Activated T-cell treated with anti-CD3 and anti-CD28 coated beads, Interleukin-2, amount 50 U/mL, for 72 hours (primary cell): ENCODE results near the gene UBL4A. TPM values are rescaled to one million over a fixed set of nuclear protein-coding genes. Genes with fewer than 3 reads are reported as not detected.
"Not testable (repeated sequence)": the region's sequence is repeated elsewhere in the genome, so short reads cannot be mapped to it uniquely, and the experiment has no call there.

Source experiments
- ATAC-seq, 2 donors: fragments of 150-1000 bp; cut with Tn5 transposase; replicated peaks in 1 of 2; 2 replicates each; pipeline ENCODE4 v1.10.0; 2021; ENCODE audit warnings: moderate library complexity in 2 of 2, mild to moderate bottlenecking in 1 of 2
- DNase-seq, 2 donors: peaks; one replicate each; pipeline ENCODE4 v3.0.0; 2021 to 2022; ENCODE audit warnings: mixed read lengths in 1 of 2
- H3K27ac Mint-ChIP-seq: one replicate; pipeline ENCODE4 v1.8.0; 2022; ENCODE audit warnings: mild to moderate bottlenecking, moderate library complexity, mixed read lengths
- H3K27me3 Mint-ChIP-seq: one replicate; pipeline ENCODE4 v1.8.0; 2022; ENCODE audit warnings: low read depth, mixed read lengths
- H3K36me3 Mint-ChIP-seq, 2 donors: one replicate each; pipeline ENCODE4 v1.8.0; 2022; ENCODE audit warnings: mixed read lengths in 2 of 2, mild to moderate bottlenecking in 1 of 2; ENCODE audit not compliant: insufficient read depth in 2 of 2
- H3K4me1 Mint-ChIP-seq: one replicate; pipeline ENCODE4 v1.8.0; 2022; ENCODE audit warnings: low read depth, mixed read lengths
- H3K4me3 Mint-ChIP-seq, 2 donors: one replicate each; pipeline ENCODE4 v1.8.0; 2022; ENCODE audit warnings: mild to moderate bottlenecking in 2 of 2, mixed read lengths in 2 of 2, moderate library complexity in 2 of 2
- H3K9me3 Mint-ChIP-seq, 2 donors: one replicate each; pipeline ENCODE4 v1.8.0; 2022; ENCODE audit warnings: mixed read lengths in 2 of 2
- total RNA-seq, 2 donors: library from RNA; stranded (reverse); gene quantifications; one replicate each; pipeline ENCODE4 v1.2.3, GENCODE V29; 2022

UBL4A gene
- total RNA-seq, 2 donors from 2014 or later: 45.0 to 53.5 TPM

DNA sequence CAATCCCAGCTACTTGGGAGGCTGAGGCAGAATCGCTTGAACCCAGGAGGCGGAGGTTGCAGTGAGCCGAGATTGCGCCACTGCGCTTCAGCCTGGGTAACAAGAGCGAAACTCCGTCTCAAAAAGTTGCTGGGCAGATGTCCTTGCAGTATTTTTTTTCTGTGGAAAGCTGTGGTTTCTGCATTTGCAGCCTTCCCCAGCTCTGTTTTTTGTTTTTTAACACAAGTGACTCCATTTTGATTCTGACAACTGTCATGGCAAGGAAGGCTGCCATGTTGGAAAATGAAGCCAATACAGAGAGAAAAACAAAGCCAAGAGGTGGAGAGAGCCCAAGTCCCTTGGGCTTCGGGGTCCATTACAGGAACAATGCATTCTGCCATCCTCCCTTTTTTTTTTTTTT, 15.7 kb upstream of the UBL4A start:
- Mint-ChIP-seq H3K27ac (no peak overlapping the region), H3K27me3 (peaks cover 7% of the 10 kb centered on the region), H3K9me3 (no peaks in the 10 kb centered on the region), H3K4me3 (no peak overlapping the region), H3K4me1 (no peaks in the 10 kb centered on the region), H3K36me3 (no peaks in the 10 kb centered on the region)
- no peak for ATAC-seq
- no peak for DNase-seq

DNA sequence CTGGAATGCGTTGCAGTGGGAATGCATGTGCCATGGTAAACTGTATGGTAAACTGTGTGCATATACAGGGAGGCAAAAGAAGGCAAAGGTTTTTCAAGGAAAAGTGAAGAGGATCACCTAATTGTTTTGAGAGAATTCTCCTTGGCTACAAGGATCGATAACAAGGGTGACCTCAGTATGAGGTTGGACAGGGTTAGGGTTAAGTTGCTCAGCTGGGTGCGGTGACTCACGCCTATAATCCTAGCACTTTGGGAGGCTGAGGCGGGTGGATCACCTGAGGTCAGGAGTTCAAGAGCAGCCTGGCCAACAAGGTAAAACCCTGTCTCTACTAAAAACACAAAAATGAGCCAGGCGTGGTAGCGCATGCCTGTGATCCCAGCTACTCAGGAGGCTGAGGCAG, 15.0 kb upstream of the UBL4A start:
- H3K4me1 Mint-ChIP-seq, H3K27me3 Mint-ChIP-seq, H3K36me3 Mint-ChIP-seq, H3K27ac Mint-ChIP-seq, DNase-seq, H3K9me3 Mint-ChIP-seq, ATAC-seq, H3K4me3 Mint-ChIP-seq: not testable (repeated sequence)

DNA sequence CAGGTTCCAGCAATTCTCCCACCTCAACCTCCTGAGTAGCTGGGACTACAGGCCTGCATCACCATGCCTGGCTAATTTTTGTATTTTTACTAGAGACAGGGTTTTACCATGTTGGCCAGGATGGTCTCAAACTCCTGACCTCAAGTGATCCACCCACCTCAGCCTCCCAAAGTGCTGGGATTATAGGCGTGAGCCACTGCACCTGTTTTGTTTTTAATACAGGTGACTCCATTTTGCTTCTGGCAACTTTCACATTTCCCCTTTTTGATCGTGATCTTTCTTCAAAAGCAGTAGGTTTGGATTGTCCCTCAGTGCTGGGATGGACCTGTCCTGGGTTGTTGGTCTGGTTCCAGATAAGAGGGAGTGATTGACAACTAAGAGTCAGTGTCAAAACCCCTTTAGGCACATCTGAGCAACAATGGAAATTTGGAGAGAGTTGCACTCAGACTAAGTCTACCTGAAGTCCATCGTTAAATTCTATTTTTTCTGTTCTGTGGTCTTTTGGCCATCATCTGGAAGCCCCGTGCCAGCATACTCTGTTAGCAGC, 10.2 kb upstream of the UBL4A start:
- not testable (repeated sequence) for H3K27me3 Mint-ChIP-seq, H3K27ac Mint-ChIP-seq, H3K4me1 Mint-ChIP-seq, DNase-seq, H3K9me3 Mint-ChIP-seq, H3K4me3 Mint-ChIP-seq, H3K36me3 Mint-ChIP-seq, ATAC-seq

DNA sequence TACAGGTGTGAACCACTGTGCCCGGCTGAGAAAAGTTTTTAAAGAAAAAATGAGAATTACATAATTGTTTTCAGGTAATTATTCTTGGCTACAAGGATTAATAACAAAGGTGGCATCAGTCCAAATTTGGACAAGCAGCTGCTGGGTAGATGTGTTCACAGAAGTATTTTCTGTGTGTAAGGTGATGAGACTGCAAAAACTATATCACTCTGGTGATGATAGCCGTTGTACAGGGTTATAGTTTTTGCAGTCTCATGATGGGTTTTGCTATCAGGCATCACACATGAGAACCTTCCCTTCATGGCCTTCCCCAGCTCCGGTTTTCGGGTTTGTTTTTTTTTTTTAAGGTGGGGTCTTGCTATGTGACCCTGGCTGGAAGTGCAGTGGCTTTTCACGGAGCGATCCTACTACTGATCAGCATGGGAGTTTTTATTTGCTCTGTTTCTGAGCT, 9.1 kb upstream of the UBL4A start:
- H3K36me3 Mint-ChIP-seq: no peaks in the 10 kb centered on the region
- peaks cover 7% of the 10 kb centered on the region for H3K27me3 Mint-ChIP-seq
- no peaks in the 10 kb centered on the region for H3K9me3 Mint-ChIP-seq
- DNase-seq: no peak
- H3K27ac Mint-ChIP-seq: no peak overlapping the region
- no peak for ATAC-seq
- H3K4me3 Mint-ChIP-seq: no peak overlapping the region
- H3K4me1 Mint-ChIP-seq: no peaks in the 10 kb centered on the region

DNA sequence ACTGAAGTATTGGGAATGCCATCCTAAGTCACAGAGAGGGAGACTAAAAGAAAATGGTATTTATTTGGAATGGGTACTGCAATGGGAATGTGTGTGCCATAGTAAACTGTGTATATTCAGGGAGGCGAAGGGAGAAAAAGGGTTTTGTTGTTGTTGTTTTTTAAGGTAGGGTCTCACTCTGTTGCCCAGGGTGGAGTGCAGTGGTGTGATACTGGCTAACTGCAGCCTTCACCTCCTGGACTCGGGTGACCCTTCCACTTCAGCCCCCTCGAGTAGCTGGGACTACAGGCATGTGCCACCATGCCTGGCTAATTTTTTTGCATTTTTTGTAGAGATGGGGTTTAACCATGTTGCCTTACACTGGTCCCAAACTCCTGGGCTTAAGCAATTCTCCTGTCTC, 8.3 kb upstream of the UBL4A start:
- Mint-ChIP-seq H3K27ac (no peak overlapping the region), H3K9me3 (no peaks in the 10 kb centered on the region), H3K4me1 (peaks cover 2% of the 10 kb centered on the region), H3K27me3 (peaks cover 7% of the 10 kb centered on the region), H3K36me3 (peaks cover 0 to 2% of the 10 kb centered on the region in 2 donors), H3K4me3 (no peak overlapping the region)
- no peak for ATAC-seq
- DNase-seq: no peak

DNA sequence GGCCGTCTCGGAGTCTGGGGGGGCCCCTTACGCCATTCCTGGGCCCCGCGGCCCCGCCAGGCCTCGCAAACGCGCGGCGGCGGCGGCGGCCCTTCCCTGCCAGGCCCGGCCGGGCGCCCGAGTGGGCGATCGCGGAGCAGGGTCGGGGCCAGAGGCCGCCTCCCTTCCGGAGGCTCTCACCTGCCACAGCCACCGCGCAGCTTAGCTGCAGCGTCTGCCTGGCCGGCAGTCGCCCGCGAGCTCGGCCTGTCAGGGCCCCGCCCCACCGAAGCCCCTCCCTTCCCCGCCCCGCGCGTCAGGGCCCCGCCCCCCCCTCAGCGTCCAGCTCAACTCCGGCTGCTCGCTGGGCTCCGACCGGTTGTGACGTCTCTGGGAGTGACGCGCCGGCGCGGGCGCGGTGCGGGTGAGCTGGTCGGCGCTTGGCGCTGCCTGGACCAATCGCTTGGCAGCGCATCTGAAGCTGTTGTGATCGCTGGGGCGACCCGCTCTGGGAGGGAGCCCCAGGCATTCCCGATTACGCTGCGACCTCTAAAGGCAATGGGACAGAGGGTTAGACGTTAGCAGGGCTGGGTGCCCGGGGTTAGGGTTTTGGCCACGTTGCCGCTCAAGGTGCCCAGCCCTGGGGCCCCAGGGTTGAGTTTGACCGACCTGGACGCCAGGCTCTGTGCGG, 4.1 kb upstream of the UBL4A start, which contains the start of gene SLC10A3:
Gene SLC10A3 (minus strand): TSS at position 216 of the 670 bp plus-strand sequence. CDS start 1,689 bp downstream, outside the sequence.
- H3K27ac Mint-ChIP-seq: peak within 1 kb of the TSS; percentile 95
- peaks cover 0 to 10% of the 10 kb centered on the region in 2 donors for H3K36me3 Mint-ChIP-seq
- DNase-seq (peak; percentile 90 to 91), ATAC-seq (peak; percentile 89 to 91)
- H3K27me3 Mint-ChIP-seq: no peaks in the 10 kb centered on the region
- H3K9me3 Mint-ChIP-seq: no peaks in the 10 kb centered on the region
- peaks cover 15% of the 10 kb centered on the region for H3K4me1 Mint-ChIP-seq
- H3K4me3 Mint-ChIP-seq: peak within 1 kb of the TSS; percentile 90 to 95

DNA sequence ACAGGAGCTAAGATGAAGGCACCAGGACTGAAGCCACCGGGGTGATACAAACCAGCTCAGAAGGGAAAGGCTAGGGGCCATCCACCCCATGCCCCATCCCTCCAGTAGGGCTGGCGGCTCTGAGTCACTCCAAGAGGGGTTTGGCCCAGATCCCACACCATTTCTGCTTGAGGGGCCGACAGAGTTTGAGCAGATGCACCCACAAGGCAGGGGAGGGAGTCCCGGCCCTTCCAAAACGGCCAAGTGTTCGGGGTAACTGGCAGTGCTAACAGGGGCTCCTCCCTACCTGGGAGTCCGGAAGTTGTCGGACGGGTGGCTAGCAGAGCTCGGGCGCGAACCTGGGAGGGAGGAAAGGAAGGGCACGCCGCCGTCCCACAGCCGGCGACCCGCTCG, 3.6 kb upstream of the UBL4A start:
- peak overlapping the region; percentile 81 for H3K27ac Mint-ChIP-seq
- peak overlapping the region; percentile 90 to 95 for H3K4me3 Mint-ChIP-seq
- H3K36me3 Mint-ChIP-seq: peaks cover 0 to 10% of the 10 kb centered on the region in 2 donors
- H3K4me1 Mint-ChIP-seq: peaks cover 15% of the 10 kb centered on the region
- ATAC-seq (peak; percentile 25 to 32), DNase-seq (peak; percentile 44 to 46)
- H3K9me3 Mint-ChIP-seq: no peaks in the 10 kb centered on the region
- no peaks in the 10 kb centered on the region for H3K27me3 Mint-ChIP-seq

DNA sequence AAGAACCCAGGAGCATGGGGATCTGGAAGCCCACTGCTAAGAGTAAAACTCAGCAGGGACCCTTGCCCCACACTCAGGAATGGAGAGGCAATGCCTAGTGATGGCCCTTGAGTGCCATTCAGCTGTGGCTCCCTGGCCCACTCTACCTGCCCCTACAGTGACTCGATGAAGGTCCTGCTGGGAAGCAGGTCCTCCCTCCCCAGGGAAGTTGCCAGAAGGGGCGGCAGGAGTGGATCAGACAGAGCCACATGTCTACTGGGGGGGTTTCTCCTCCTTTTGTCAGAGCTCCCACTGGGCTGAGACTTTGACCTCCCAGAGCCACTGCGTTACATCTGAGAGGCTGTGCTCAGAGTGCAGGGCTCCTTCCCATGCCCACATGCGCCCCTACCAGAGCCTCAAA, 2.8 kb upstream of the UBL4A start:
- DNase-seq: no peak
- Mint-ChIP-seq H3K4me1 (peaks cover 15% of the 10 kb centered on the region), H3K27ac (no peak overlapping the region), H3K4me3 (peak overlapping the region; percentile 90 to 95), H3K9me3 (no peaks in the 10 kb centered on the region), H3K27me3 (no peaks in the 10 kb centered on the region), H3K36me3 (peaks cover 0 to 10% of the 10 kb centered on the region in 2 donors)
- no peak for ATAC-seq

DNA sequence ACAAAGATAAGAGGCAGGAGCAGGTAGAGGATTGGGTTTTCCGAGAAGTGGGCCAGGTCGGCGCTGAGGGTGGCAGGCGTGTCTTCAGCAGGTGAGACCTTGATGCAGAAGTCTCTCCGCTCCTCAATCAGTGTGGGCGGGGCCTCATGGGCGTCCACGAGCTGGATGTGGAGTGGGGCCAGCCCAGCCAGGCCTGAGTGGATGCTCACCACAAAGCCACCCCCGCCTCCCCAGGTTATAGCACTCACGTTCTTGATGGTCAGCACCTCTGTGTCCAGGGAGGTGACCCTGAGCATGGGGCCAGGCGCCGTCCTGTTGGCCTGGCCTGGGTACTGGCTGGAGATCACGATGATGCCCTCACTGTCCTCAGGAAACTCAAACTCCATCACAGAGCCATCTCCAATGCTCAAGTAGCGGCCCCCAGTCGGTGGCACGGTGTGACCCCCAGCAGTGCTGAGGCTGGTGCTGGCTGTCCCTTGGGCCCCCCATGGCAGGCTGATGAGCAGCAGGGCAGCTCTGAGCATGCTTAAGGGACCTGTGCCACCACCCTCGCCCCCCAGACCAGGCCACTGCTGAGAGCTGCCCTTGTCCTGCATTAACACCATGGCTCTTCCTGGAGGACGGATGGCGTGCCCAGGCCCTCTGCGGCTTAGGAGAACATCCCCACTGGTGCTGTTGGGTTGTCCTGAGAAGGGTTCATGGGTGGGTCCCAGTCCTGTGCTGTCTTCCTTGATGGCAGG, 2.1 kb upstream of the UBL4A start:
- H3K4me3 Mint-ChIP-seq: peak overlapping the region; percentile 15 to 36
- H3K36me3 Mint-ChIP-seq: peaks cover 0 to 10% of the 10 kb centered on the region in 2 donors

DNA sequence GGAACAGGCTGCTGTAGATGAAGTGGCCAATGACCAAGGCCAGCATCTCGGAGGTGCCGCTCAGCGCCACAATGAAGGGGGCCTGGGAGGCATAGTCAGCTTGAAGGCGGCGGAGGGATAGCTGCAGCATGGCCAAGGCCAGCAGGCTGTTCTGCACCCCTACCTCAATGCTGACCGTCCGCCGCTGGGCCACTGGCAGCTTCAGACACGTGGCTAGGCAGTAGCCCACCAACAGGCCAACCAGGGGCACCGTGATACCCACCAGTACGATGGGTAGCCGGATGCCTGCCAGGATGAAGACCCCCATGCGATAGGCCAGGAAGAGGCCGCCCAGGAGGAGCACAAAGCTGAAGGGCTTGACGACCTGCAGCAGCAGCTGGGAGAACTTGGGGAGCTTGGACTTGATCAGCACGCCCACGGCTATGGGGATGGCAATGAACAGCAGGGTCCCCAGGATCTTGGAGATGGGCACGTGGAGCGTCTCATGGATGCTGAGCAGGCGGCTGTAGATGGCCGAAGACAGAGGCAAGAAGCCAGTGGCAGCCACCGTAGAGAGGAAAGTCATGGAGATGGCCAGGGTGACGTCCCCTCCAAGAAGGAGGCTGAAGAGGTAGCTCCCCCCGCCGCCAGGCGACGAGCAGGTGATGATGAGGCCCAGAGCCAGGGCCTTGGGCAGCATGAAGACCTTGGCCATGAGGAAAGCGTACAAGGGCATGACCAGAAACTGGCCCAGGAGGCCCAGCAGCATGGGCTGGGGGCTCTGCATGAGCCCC, 1.3 kb upstream of the UBL4A start:
- Mint-ChIP-seq H3K27ac (peak overlapping the region; percentile 3), H3K9me3 (no peaks in the 10 kb centered on the region), H3K36me3 (peaks cover 0 to 10% of the 10 kb centered on the region in 2 donors), H3K4me3 (peak overlapping the region; percentile 85 to 86), H3K27me3 (no peaks in the 10 kb centered on the region), H3K4me1 (peaks cover 15% of the 10 kb centered on the region)
- DNase-seq: no peak
- ATAC-seq: no peak

More for the DNA sequence above, 2.1 kb upstream of the UBL4A start:
- Mint-ChIP-seq H3K9me3 (no peaks in the 10 kb centered on the region), H3K27ac (peak overlapping the region; percentile 3), H3K4me1 (peaks cover 15% of the 10 kb centered on the region), H3K27me3 (no peaks in the 10 kb centered on the region)
- ATAC-seq (no peak), DNase-seq (no peak)

DNA sequence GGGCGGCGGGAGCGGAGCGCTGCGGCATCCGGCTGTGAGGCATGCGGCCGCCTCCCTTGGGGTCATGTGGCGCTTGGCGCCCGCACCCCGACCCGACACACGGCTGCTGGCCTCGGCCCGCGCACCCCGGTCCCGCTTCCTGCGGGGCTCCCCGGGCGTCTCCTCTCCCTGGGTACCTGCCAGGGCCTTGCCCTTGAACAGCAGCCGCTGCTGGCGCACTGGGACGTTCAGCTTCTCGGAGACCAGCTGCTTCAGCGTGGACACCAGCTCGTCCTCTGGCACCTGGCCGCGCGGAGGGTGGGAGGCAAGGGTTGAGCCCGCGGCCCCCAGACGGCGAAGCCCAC, 391 bp downstream of the UBL4A start:
- H3K9me3 Mint-ChIP-seq: no peaks in the 10 kb centered on the region
- ATAC-seq (peak; percentile 6 to 16), DNase-seq (peak; percentile 45 to 56)
- H3K27me3 Mint-ChIP-seq: no peaks in the 10 kb centered on the region
- H3K36me3 Mint-ChIP-seq: peaks cover 0 to 10% of the 10 kb centered on the region in 2 donors
- peaks cover 15% of the 10 kb centered on the region for H3K4me1 Mint-ChIP-seq
- peak overlapping the region; percentile 66 to 68 for H3K4me3 Mint-ChIP-seq
- H3K27ac Mint-ChIP-seq: no peak overlapping the region

DNA sequence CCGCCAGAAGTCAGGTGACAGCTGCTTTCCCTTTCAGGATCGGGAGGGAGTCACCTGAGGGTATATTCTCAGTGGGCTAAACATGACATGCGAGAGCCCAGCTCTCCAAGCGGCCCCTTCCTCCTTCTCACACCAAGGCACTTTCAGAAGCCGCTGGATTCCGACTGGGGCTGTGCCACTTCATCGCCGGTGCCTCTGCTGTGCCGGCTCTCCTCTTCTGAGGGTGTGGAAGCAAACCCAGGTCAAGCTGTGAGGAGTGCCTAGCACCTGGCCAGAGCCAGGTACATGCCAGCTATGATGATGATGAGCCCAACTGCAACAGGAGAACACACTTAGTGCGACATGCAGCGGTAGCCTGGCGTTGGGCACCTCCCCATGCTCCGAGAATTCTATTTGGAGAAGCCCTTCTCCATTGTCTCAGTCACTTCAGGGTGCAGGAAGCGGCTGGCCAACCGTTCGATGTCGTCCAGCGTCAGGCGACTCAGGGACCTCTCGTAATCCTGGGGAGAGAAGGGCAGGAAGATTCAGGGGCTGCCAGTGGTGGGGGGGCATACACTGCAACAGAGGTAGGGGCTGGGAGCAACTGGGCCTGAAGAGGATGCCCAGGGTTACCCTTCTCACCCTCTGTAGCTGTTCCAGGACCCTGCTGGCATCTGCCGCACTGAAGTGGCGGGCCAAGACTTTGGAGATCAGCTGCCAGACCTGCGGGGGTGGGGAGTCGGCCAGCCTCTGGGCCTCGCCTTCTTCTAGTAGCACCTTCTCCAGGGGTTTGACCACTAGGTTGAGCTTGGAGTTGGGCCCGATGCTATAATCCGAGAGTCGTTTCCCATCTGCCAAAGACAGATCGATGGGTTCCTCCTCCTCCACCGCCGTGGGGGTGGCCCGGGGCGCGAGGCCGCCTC, 1.0 kb downstream of the UBL4A start:
- ATAC-seq: no peak
- Mint-ChIP-seq H3K4me1 (peaks cover 15% of the 10 kb centered on the region), H3K4me3 (peak overlapping the region; percentile 66 to 68), H3K27ac (no peak overlapping the region), H3K27me3 (no peaks in the 10 kb centered on the region), H3K9me3 (no peaks in the 10 kb centered on the region), H3K36me3 (peaks cover 0 to 10% of the 10 kb centered on the region in 2 donors)
- DNase-seq: no peak
